K562 (cell line): ENCODE results near the gene PTGIS. TPM values are rescaled to one million over a fixed set of nuclear protein-coding genes. Genes with fewer than 3 reads are reported as not detected.

Experiments used
- CTCFL ChIP-seq: IDR thresholded peaks from 2 replicates; pipeline ENCODE4 v1.6.1; 2011; ENCODE audit warnings: borderline replicate concordance, low read depth, mild to moderate bottlenecking, moderate library complexity, low read length; ENCODE audit not compliant: insufficient read depth, poor library complexity, severe bottlenecking
- E2F6 ChIP-seq, 2 experiments: IDR thresholded peaks; 2 replicates each; pipeline ENCODE4 v1.6.1; 2011; ENCODE audit warnings: borderline replicate concordance in 1 of 2, control low read depth in 1 of 2, low read depth in 1 of 2, low read length in 1 of 2, mild to moderate bottlenecking in 1 of 2, mixed read lengths in 1 of 2, moderate library complexity in 1 of 2; ENCODE audit not compliant: insufficient read depth in 1 of 2, insufficient read length in 1 of 2, poor library complexity in 1 of 2, severe bottlenecking in 1 of 2; ENCODE audit errors: extremely low read depth in 1 of 2
- GABPB1 ChIP-seq: sonication (generic); formaldehyde crosslinking; IDR thresholded peaks from 2 replicates; pipeline ENCODE4 v1.8.0; 2022; ENCODE audit warnings: mild to moderate bottlenecking, missing genetic modification reagents
- JUND ChIP-seq, 2 experiments: IDR thresholded peaks; 2 replicates in 1 of 2; 3 replicates in 1 of 2; pipeline ENCODE4 v1.6.1; 2011; ENCODE audit warnings: borderline replicate concordance in 2 of 2, low read depth in 2 of 2, low read length in 2 of 2, improper control_type of control experiment in 1 of 2, missing biosample characterization in 1 of 2, missing genetic modification characterization in 1 of 2, missing genetic modification reagents in 1 of 2
- LCOR ChIP-seq: sonication (generic); formaldehyde crosslinking; IDR thresholded peaks from 2 replicates; pipeline ENCODE4 v1.8.0; 2022; ENCODE audit warnings: mild to moderate bottlenecking, missing genetic modification reagents
- SMARCA5 ChIP-seq: fragments of 450-650 bp; IDR thresholded peaks from 2 replicates; pipeline ENCODE4 v1.6.1; 2016
- STAG1 ChIP-seq: sonication (generic); formaldehyde crosslinking; IDR thresholded peaks from 2 replicates; pipeline ENCODE4 v1.5.0; 2020; ENCODE audit warnings: missing genetic modification reagents, borderline replicate concordance
- TEAD4 ChIP-seq, 2 experiments: sonication (generic) in 1 of 2; formaldehyde crosslinking in 1 of 2; IDR thresholded peaks; 2 replicates each; pipeline versions ENCODE4 v1.6.1 to v1.8.0; 2012 to 2022; ENCODE audit warnings: borderline replicate concordance in 1 of 2, inconsistent platforms in 1 of 2, low read length in 1 of 2, mild to moderate bottlenecking in 1 of 2, missing genetic modification reagents in 1 of 2
- TRIM24 ChIP-seq, 2 experiments: fragments of 450-650 bp; IDR thresholded peaks; 2 replicates each; pipeline ENCODE4 v1.6.1; 2016
- TRIM28 ChIP-seq: fragments of 450-650 bp; IDR thresholded peaks from 2 replicates; pipeline ENCODE4 v1.6.1; 2017
- XRCC5 ChIP-seq: fragments of 200-400 bp; formaldehyde crosslinking; IDR thresholded peaks from 2 replicates; pipeline ENCODE4 v1.6.1; 2017; ENCODE audit warnings: low read depth, mild to moderate bottlenecking, low read length
- ZNF239 ChIP-seq: fragments of 250-450 bp; sonication (Bioruptor Pico); IDR thresholded peaks from 2 replicates; pipeline ENCODE4 v1.4.0; 2020; ENCODE audit warnings: mild to moderate bottlenecking
- ZNF518B ChIP-seq: fragments of 250-450 bp; sonication (Bioruptor Pico); IDR thresholded peaks from 2 replicates; pipeline ENCODE4 v1.5.0; 2021; ENCODE audit warnings: mild to moderate bottlenecking, moderate library complexity
- polyA plus RNA-seq, 8 experiments: library from polyadenylated mRNA; depleted of rRNA in 4 of 8; stranded (reverse) in 5 of 8; unstranded in 3 of 8; fragments of >200 nt; fragmentation: Nextera tagmentation in 2 of 8; fragmentation: Illumina TruSeq in 1 of 8; extraction: Ambion mirVana in 2 of 8; extraction: Trizol in 1 of 8; gene quantifications; 2 replicates each; pipeline versions ENCODE4 v1.2.1 to v1.2.3, GENCODE V29; 2011 to 2014; ENCODE audit warnings: inconsistent platforms in 1 of 8, missing spikeins in 1 of 8
- total RNA-seq, 7 experiments: library from RNA; depleted of rRNA in 6 of 7; stranded (reverse); fragments of >200 nt in 6 of 7; fragmentation: Illumina TruSeq in 2 of 7; extraction: Trizol in 2 of 7; gene quantifications; 2 replicates each; pipeline versions ENCODE4 v1.2.1 to v1.2.3, GENCODE V29; 2011 to 2021; ENCODE audit warnings: low replicate concordance in 1 of 7
- TF ChIP-seq, protein P1 (sequence below): fragments of 450-650 bp; IDR thresholded peaks from 2 replicates; pipeline ENCODE4 v1.6.1; 2018; ENCODE audit not compliant: partially characterized antibody

Gene PTGIS
- total and polyA plus RNA-seq, 9 of the 15 experiments (the other 6 are each of a cell fraction or from before 2014, with no cell fraction given), result not detected

- peak; percentile 71 for TF ChIP-seq CTCFL
- TF ChIP-seq E2F6 (IDR thresholded peaks at IDR 0.05; ENCODE audit: borderline replicate concordance in 1 of 2, extremely low read depth in 1 of 2, insufficient read depth in 1 of 2, insufficient read length in 1 of 2, low read depth in 1 of 2, low read length in 1 of 2, poor library complexity in 1 of 2, severe bottlenecking in 1 of 2), result peak in 1 of 2 experiments; percentile 35
- no peak for TF ChIP-seq ZNF518B (CRISPR knock-in tag)
- TF ChIP-seq TRIM28, result peak; percentile 55; the same call in 1 of the 2 replicates
- TF ChIP-seq STAG1 (CRISPR knock-in tag), result peak; percentile 83
- peak; percentile 81; the same call in 1 of the 2 replicates for TF ChIP-seq XRCC5
- TF ChIP-seq GABPB1 (CRISPR knock-in tag), result 0 out of 2 replicates have a peak, but pooled peaks have one; percentile 31
- peak; percentile 64 for TF ChIP-seq TEAD4 (IDR thresholded peaks at IDR 0.05; ENCODE audit: low read length)
- TF ChIP-seq TEAD4 (CRISPR knock-in tag; IDR thresholded peaks at IDR 0.05; ENCODE audit: borderline replicate concordance), result no peak
- peak; percentile 33; the same call in 1 of the 2 replicates for TF ChIP-seq JUND (IDR thresholded peaks at IDR 0.05; ENCODE audit: borderline replicate concordance, low read depth, low read length)
- TF ChIP-seq JUND (tag; IDR thresholded peaks at IDR 0.05; ENCODE audit: borderline replicate concordance, low read depth, low read length), result no peak
- 0 out of 2 replicates have a peak, but pooled peaks have one; percentile 47 for TF ChIP-seq LCOR
- peak; percentile 76; the same call in 1 of the 2 replicates for TF ChIP-seq SMARCA5
- TF ChIP-seq ZNF239, result no peak
- TF ChIP-seq, protein P1, sequence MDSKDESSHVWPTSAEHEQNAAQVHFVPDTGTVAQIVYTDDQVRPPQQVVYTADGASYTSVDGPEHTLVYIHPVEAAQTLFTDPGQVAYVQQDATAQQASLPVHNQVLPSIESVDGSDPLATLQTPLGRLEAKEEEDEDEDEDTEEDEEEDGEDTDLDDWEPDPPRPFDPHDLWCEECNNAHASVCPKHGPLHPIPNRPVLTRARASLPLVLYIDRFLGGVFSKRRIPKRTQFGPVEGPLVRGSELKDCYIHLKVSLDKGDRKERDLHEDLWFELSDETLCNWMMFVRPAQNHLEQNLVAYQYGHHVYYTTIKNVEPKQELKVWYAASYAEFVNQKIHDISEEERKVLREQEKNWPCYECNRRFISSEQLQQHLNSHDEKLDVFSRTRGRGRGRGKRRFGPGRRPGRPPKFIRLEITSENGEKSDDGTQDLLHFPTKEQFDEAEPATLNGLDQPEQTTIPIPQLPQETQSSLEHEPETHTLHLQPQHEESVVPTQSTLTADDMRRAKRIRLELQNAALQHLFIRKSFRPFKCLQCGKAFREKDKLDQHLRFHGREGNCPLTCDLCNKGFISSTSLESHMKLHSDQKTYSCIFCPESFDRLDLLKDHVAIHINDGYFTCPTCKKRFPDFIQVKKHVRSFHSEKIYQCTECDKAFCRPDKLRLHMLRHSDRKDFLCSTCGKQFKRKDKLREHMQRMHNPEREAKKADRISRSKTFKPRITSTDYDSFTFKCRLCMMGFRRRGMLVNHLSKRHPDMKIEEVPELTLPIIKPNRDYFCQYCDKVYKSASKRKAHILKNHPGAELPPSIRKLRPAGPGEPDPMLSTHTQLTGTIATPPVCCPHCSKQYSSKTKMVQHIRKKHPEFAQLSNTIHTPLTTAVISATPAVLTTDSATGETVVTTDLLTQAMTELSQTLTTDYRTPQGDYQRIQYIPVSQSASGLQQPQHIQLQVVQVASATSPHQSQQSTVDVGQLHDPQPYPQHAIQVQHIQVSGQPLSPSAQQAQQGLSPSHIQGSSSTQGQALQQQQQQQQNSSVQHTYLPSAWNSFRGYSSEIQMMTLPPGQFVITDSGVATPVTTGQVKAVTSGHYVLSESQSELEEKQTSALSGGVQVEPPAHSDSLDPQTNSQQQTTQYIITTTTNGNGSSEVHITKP, result peak; percentile 57
- TF ChIP-seq TRIM24 (IDR thresholded peaks at IDR 0.05), result peak; percentile 61 to 66
Observed at GRCh38 chr20:49541733-49542513, 26.0 kb downstream of the PTGIS start (continued).
